Hepatocyte (in vitro differentiated cells): ENCODE results near the gene FCGR3A. TPM values are rescaled to one million over a fixed set of nuclear protein-coding genes. Genes with fewer than 3 reads are reported as not detected.
"Not testable (repeated sequence)": the region's sequence is repeated elsewhere in the genome, so short reads cannot be mapped to it uniquely, and the experiment has no call there.

Experiments used
- DNase-seq: peaks from one replicate; pipeline ENCODE4 v3.0.0-alpha.2; 2016; ENCODE audit warnings: low spot score
- H2AFZ ChIP-seq: fragments of 200-600 bp; sonication (generic); 2 replicates; pipeline ENCODE4 v1.6.0; 2016; ENCODE audit warnings: antibody characterized with exemption, mild to moderate bottlenecking
- H3K27ac ChIP-seq: fragments of 200-600 bp; sonication (generic); 2 replicates; pipeline ENCODE4 v1.5.1; 2016; ENCODE audit warnings: mild to moderate bottlenecking
- H3K27me3 ChIP-seq: fragments of 200-600 bp; sonication (generic); 2 replicates; pipeline ENCODE4 v1.6.1; 2016
- H3K36me3 ChIP-seq: fragments of 200-600 bp; sonication (generic); replicated peaks from 2 replicates; pipeline ENCODE4 v1.5.1; 2016; ENCODE audit warnings: low read depth; ENCODE audit not compliant: insufficient read depth
- H3K4me1 ChIP-seq: fragments of 200-600 bp; sonication (generic); 2 replicates; pipeline ENCODE4 v1.5.1; 2016; ENCODE audit warnings: mild to moderate bottlenecking, moderate library complexity; ENCODE audit not compliant: insufficient read depth
- H3K4me2 ChIP-seq: fragments of 200-600 bp; sonication (generic); 2 replicates; pipeline ENCODE4 v1.6.0; 2016
- H3K4me3 ChIP-seq: fragments of 200-600 bp; sonication (generic); 2 replicates; pipeline ENCODE4 v1.5.1; 2016; ENCODE audit warnings: mild to moderate bottlenecking
- H3K79me2 ChIP-seq: fragments of 200-600 bp; sonication (generic); 2 replicates; pipeline ENCODE4 v1.6.0; 2017; ENCODE audit warnings: mild to moderate bottlenecking
- H3K9me2 ChIP-seq: fragments of 200-600 bp; sonication (generic); replicated peaks from 2 replicates; pipeline ENCODE4 v1.6.0; 2017; ENCODE audit warnings: mild to moderate bottlenecking; ENCODE audit not compliant: insufficient read depth
- H3K9me3 ChIP-seq: fragments of 200-600 bp; sonication (generic); 2 replicates; pipeline ENCODE4 v1.5.1; 2016; ENCODE audit warnings: low read depth, mild to moderate bottlenecking
- H4K20me1 ChIP-seq: fragments of 200-600 bp; sonication (generic); 2 replicates; pipeline ENCODE4 v1.6.0; 2016; ENCODE audit warnings: mild to moderate bottlenecking; ENCODE audit not compliant: insufficient read depth, poor library complexity, severe bottlenecking
- WGBS: methylation state at CpG from one replicate; pipeline ENCODE4 v1.1.6; 2016; ENCODE audit warnings: low lambda C conversion rate; ENCODE audit errors: missing lambda C conversion rate; 5-methylcytosine and 5-hydroxymethylcytosine counted together
- polyA plus RNA-seq: library from polyadenylated mRNA; unstranded; fragments of >200 nt; fragmentation: Nextera tagmentation; extraction: Ambion mirVana; gene quantifications from 2 replicates; pipeline ENCODE4 v1.2.1, GENCODE V29; 2016
- total RNA-seq: library from RNA; depleted of rRNA; stranded (reverse); fragments of >200 nt; gene quantifications from 2 replicates; pipeline ENCODE4 v1.2.3, GENCODE V29; 2014

The FCGR3A gene
- total and polyA plus RNA-seq, 2 experiments from 2014 or later, result 0.17 to 0.31 TPM

DNA sequence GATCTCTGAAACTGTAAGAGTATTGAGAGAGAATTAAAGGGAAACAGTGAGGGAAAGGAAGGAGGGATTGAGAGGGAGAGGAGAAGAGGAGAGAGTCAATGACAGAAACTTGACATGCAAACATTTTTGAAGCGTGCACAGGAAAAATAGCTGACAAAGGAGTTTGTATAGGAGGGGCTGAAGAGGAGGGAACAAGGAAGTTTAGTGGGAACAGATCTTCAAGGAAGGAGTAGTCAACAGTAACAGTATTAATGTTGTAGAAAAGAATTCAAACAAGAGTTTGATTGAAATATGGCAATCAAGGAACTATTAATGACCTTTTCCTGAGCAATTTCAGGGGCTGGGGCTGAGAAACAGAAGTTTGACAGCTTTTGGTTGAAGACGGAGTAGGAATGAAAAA, 4.0 kb upstream of the FCGR3A start:
- not testable (repeated sequence) for H3K4me3 ChIP-seq, H3K79me2 ChIP-seq, H3K27me3 ChIP-seq, H3K36me3 ChIP-seq, H2AFZ ChIP-seq, H3K27ac ChIP-seq, H3K4me2 ChIP-seq, H3K4me1 ChIP-seq, H4K20me1 ChIP-seq, H3K9me3 ChIP-seq, DNase-seq, H3K9me2 ChIP-seq
- WGBS, result 95% methylated on average over 1 of the region's 2 CpGs

DNA sequence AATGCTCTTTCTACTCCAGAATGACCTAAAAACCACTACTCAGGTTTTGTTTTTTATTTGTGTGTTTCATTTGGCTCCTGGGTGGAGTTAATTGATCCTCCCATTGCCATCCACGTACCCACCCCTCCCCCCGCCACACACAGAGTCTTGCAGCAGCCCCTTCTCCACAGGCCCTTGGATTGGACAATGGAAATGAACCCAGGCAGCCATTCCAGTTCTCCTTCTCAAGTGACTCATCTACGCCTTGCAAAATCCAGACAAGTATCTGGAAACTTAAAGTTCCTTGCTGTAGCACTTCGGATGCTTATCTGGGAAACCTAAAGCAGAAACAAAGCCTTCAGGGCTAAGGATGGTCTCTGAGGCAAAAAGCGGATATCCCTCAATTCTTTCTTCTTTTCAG, 1.3 kb upstream of the FCGR3A start:
- not testable (repeated sequence) for DNase-seq

DNA sequence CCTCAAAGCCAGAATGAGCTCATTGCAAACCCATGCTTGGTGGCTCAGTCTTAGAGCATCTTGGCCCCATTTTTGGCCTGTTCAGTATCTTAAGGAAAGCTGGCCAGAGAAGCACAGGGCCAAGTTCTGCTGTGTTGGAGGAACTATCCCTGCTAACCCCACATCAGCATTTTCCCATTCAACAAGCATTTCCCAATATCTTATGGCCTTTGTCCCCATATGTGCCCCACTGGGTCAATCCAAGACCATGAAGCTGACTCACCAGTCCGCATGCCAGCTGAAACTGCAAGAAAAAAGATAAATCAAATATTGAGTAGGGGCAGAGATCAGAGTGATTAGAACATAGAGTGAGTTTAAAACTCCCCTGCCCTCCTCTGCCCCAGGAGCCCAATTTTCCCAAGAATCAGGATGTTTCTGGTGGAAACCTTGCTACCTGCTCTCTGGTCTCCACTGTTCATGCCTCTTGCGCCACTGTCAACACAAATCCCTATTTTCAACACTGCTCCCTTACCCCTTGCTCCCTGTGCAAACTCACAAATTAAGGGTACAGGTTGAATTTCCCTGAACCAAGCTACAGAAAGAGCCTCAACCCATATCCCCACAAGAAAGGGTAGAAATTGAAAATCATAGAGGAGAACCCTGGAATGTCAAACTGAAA, 740 bp downstream of the FCGR3A start:
- not testable (repeated sequence) for H3K4me2 ChIP-seq, H3K4me1 ChIP-seq, H3K4me3 ChIP-seq, DNase-seq, H3K27me3 ChIP-seq, H3K9me3 ChIP-seq, H2AFZ ChIP-seq, H3K79me2 ChIP-seq, H3K36me3 ChIP-seq, H3K27ac ChIP-seq, H4K20me1 ChIP-seq, H3K9me2 ChIP-seq
- 96% methylated on average over 1 of the region's 2 CpGs for WGBS

More for the DNA sequence above, 1.3 kb upstream of the FCGR3A start:
- H4K20me1 ChIP-seq, H3K36me3 ChIP-seq, H3K27me3 ChIP-seq, H3K79me2 ChIP-seq, H3K4me3 ChIP-seq, H3K4me2 ChIP-seq, H3K27ac ChIP-seq, H3K4me1 ChIP-seq, H3K9me2 ChIP-seq, H3K9me3 ChIP-seq, H2AFZ ChIP-seq: not testable (repeated sequence)
- 73% methylated on average over 5 of the region's 5 CpGs for WGBS

DNA sequence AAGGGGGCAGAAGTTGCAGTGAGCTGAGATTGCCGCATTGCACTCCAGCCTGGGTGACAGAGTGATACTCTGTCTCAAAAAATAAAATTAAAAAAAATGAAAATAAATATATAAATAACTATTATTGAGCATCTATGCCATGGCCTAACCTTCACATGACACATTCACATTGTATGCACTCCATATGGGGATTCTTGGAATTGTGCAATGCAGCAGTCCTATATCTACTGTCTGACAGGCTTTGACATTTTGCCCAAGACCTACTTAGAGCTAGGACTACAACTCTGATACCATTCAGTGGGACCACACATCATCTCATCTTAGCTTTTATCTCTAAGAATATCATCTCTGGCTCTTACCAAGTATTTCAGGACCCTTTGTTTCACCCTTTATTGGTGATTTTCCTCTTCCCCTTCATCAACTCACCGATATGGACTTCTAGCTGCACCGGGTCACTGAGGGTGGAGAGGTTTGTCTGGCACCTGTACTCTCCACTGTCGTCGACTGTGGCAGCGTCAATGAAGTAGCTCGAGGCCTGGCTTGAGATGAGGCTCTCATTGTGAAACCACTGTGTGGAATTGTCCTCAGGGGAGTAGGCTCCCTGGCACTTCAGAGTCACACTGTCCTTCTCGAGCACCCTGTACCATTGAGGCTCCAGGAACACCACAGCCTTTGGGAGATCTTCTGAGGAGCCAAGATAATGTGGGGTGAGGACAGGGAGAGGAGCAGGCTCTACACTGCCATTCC, 1.4 kb downstream of the FCGR3A start:
- H3K9me2 ChIP-seq, H4K20me1 ChIP-seq, H3K27ac ChIP-seq, H3K36me3 ChIP-seq, H3K9me3 ChIP-seq, H3K27me3 ChIP-seq, DNase-seq, H3K79me2 ChIP-seq, H2AFZ ChIP-seq, H3K4me2 ChIP-seq, H3K4me1 ChIP-seq, H3K4me3 ChIP-seq: not testable (repeated sequence)
- WGBS, result 87% methylated on average over 2 of the region's 8 CpGs

DNA sequence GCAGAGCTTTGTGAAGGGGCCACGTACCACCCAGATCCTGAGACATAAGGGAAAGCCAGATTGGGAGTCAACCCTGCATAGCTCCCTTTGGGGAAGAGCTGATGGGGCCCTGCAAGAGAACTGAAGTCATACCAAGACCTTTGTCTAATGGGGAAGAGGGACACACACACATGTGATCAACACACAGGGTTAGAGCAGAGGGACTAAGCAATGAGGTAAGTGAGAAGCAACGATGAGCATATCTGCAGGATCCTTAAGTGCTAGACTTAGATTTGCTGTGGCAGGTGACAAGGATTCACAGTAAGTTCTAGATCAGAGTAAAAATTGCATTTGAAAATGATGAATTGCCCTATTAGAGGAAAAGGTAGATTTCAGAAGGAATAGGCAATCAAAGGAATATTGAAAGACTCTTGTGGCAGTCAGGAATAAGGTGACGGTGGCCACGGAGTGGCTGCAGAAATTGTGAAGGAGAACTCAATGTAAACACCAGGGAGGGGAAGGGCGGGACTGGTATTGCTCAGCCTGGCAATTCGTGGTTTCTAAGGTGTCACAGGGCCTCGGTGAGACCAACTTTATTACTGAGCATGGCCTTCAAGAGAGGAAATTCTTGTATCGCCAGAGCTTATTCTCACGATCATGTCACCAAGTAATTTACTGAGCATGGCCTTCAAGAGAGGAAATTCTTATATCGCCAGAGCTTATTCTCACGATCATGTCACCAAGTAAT, 4.5 kb downstream of the FCGR3A start:
- H3K9me3 ChIP-seq, H3K4me3 ChIP-seq, H3K79me2 ChIP-seq, H4K20me1 ChIP-seq, H2AFZ ChIP-seq, H3K4me2 ChIP-seq, H3K36me3 ChIP-seq, H3K9me2 ChIP-seq, DNase-seq, H3K27me3 ChIP-seq, H3K4me1 ChIP-seq, H3K27ac ChIP-seq: not testable (repeated sequence)
- WGBS, result 80% methylated on average over 10 of the region's 11 CpGs

DNA sequence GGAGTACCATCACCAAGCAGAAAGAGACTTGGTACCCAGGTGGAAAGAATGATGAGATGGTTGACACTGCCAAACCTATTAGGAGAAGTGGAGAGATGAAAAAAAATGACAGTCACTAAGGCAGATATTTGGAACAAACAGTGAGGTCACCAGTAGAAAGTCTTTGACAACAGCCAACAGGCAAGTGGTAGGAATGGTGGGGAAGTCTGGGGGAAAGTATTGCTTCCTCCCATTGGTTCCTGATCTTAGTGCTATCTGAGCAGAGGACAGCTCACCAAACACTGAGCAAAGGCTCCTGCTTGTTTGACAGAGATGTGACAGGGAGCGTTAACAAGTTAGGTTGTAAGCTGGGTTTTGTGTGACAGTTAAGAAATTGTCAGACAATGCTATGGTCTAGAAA, 6.5 kb downstream of the FCGR3A start:
- H3K4me2 ChIP-seq, H3K27ac ChIP-seq, H3K27me3 ChIP-seq, H3K36me3 ChIP-seq, H3K4me3 ChIP-seq, H4K20me1 ChIP-seq, H3K9me2 ChIP-seq, H3K4me1 ChIP-seq, DNase-seq, H2AFZ ChIP-seq, H3K79me2 ChIP-seq, H3K9me3 ChIP-seq: not testable (repeated sequence)
- WGBS, result 70% methylated on average over 1 of the region's 1 CpG

DNA sequence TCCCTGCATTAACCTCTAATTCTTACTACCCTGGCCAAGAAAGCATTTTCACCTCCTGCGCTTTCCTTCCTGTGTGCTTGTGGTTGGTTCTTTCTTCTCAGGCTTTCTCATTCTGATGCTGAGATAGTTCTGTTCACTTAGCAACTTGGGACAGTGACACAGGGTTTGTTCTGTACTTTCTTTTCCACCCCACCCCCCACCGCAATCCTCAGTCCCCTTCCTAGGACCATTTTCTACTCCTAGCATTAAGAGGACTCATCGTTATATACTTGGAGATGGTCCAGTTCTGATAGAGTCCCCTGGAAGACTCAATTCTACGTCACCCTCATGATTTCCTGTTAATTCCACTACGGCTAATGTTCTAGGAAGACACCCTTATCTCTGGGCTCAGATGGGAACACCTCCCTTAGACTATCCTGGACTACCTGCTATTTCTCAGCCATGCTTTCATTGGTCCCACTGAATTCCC, 7.5 kb downstream of the FCGR3A start:
- not testable (repeated sequence) for H3K27ac ChIP-seq

DNA sequence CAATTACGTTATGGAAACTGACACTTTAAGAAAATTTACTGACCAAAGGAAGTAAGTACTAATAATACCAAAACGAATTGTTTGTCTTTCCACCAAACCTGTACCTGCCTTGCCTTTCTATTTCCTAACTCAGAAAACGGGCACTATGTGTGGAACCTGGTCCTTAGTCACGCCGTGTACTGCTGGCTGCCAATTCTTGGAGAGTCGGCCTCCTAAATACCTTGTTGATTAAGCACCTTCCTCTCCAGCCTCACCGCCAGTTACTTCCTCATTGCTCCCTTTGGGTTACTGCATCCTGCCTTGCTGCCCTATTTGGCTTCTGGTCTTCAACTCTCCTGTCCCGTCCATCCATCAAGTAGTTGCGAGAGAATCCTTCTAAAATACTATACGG, 9.1 kb downstream of the FCGR3A start:
- not testable (repeated sequence) for H3K4me3 ChIP-seq, H2AFZ ChIP-seq, H3K79me2 ChIP-seq, H3K27me3 ChIP-seq, DNase-seq, H3K36me3 ChIP-seq, H4K20me1 ChIP-seq, H3K9me3 ChIP-seq, H3K4me1 ChIP-seq, H3K27ac ChIP-seq, H3K9me2 ChIP-seq
- peak overlapping the region; percentile 77 for H3K4me2 ChIP-seq
- WGBS, result 66% methylated on average over 10 of the region's 10 CpGs

More for the DNA sequence above, 7.5 kb downstream of the FCGR3A start:
- not testable (repeated sequence) for H3K4me2 ChIP-seq, H3K27me3 ChIP-seq, H3K79me2 ChIP-seq, H2AFZ ChIP-seq, H3K4me1 ChIP-seq, H4K20me1 ChIP-seq, H3K9me2 ChIP-seq, H3K4me3 ChIP-seq, H3K36me3 ChIP-seq, H3K9me3 ChIP-seq, DNase-seq
- WGBS, result 91% methylated on average over 5 of the region's 5 CpGs
